GM18951 (cell line): Measurements from ENCODE around the gene TPM4.
"Not testable (repeated sequence)": the region's sequence is repeated elsewhere in the genome, so short reads cannot be mapped to it uniquely, and the experiment has no call there.

Experiments used
- POLR2A ChIP-seq: IDR thresholded peaks from 4 replicates; pipeline ENCODE4 v1.6.1; 2011; ENCODE audit warnings: mild to moderate bottlenecking; ENCODE audit not compliant: insufficient read length, insufficient read depth; ENCODE audit errors: extremely low read depth
- in situ Hi-C: fragments of 300-500 bp; cut with MboI; formaldehyde crosslinking; loops from one replicate; pipeline ENCODE4 v1.12.0; 2022; ENCODE audit warnings: low sequenced_read_pairs, mixed read lengths, inconsistent platforms; ENCODE audit not compliant: unreplicated experiment

TPM4 gene

GRCh38 chr19:16076154-16076957 is at the start of gene TPM4:
TSS of gene TPM4 (plus strand) at chr19:16076495. CDS start at chr19:16076566, 71 bp downstream.
- TF ChIP-seq POLR2A, result peak; percentile 85
- in situ Hi-C loops, result no loop called here

DNA sequence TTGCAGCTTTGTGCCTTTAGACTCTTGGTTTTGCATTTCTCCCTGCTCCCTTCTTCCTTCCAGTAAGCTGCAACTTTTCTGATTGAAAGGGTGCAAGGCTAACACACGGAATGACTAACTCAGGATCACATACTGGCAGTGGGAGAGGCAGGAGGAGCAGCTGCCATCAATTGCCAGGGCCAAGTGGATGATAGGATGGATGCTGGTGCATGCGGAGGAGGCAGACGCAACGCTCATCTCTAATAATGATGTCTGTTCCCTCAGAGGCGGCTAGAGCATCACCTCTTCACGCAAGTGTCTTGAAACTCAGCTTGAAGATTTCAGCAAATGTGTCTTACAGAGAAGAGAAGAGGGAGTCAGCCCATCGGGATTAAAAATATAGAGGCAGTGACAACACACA is 49.5 kb upstream of the TPM4 start:
- TF ChIP-seq POLR2A, result no peak
- in situ Hi-C loops, result no loop called here

GRCh38 chr19:16027528-16027927 is 48.8 kb upstream of the TPM4 start:
- TF ChIP-seq POLR2A, result no peak
- in situ Hi-C loops, result no loop called here

DNA sequence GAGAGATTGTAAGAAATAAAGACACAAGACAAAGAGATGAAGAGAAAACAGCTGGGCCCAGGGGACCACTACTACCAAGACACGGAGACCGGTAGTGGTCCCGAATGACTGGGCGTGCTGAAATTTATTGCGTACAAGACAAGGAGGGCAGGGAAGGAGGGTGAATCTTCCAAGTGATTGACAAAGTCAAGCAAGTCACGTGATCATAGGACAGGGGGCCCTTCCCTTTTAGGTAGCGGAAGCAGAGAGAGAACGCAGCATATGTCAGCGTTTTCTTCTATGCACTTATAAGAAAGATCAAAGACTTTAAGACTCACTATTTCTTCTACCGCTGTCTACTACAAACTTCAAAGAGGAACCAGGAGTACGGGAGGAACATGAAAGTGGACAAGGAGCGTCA is 46.1 kb upstream of the TPM4 start:
- in situ Hi-C loops, result not testable (repeated sequence)

GRCh38 chr19:16030964-16031871 is 45.1 kb upstream of the TPM4 start:
- no peak for TF ChIP-seq POLR2A
- in situ Hi-C loops, result no loop called here

- no peak for TF ChIP-seq POLR2A
- in situ Hi-C loops, result no loop called here
Observed at GRCh38 chr19:16031872-16032200, 44.5 kb upstream of the TPM4 start.

DNA sequence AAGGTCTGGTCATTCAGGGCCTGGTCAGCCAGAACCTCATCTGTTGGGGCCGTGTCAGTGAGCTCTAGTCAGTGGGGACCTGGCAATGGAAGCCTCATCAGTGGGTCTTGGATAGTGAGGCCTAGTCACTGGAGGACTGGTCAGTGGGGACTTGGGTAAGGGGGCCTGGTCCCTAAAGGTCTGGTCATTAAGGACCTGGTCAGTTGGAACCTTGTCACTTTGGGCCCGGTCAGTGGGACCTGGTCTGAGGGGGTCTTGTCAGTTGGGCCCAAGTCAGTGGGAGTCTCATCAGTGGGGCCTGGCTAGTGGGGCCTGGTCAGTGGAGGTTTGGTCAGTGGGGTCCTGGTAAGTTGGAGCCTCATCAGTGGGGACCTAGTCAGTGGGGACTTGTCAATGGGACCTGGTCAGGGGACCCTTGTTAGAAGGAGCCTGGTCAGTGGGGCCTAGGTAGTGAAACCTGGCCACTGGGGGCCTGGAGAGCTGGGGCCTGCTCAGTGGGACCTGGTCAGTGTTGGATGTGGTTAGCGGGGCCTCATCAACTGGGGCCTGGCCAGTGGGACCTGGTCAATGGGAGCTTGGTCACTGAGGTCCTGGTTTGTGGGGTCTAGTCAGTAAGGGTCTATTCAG is 43.7 kb upstream of the TPM4 start:
- in situ Hi-C loops, result no loop called here
- no peak for TF ChIP-seq POLR2A

DNA sequence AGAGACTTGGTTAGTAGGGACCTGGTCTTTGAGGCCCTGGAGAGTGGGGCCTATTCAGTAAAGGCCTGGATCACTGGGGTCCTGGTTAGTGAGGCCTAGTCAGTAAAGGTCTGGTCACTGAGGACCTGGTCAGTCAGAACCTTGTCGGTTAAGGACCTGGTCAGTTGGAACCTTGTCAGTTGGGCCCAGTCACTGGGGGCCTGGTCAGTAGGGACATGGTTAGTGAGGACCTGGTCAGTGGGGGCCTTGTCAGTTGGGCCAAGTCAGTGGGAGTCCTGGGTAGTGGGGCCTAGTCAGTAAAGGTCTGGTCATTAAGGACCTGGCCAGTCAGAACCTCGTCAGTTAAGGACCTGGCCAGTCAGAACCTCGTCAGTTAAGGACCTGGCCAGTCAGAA is 43.2 kb upstream of the TPM4 start:
- no peak for TF ChIP-seq POLR2A
- in situ Hi-C loops, result no loop called here

DNA sequence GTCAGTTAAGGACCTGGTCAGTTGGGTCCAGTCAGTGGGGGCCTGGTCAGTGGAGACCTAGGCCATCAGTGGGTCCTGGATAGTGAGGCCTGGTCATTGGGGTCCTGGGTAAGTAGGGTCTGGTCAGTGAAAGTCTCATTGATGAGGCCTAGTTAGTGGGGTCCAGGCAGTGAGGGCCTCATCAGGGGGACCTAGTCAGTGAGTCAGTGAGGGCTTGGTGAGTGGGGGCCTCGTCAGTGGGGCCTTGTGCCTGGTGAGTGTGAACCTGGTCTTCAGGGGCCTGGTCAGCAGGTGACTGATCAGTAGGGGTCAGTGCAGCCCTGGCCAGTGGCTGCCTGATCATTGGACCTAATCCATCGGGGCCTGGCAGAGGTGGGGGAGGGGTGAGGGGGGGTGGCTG is 42.6 kb upstream of the TPM4 start:
- in situ Hi-C loops, result no loop called here
- no peak for TF ChIP-seq POLR2A

GRCh38 chr19:16034180-16034579 is 42.1 kb upstream of the TPM4 start:
- in situ Hi-C loops, result no loop called here
- TF ChIP-seq POLR2A, result no peak

- TF ChIP-seq POLR2A, result no peak
- in situ Hi-C loops, result no loop called here
Observed at GRCh38 chr19:16034958-16035560, 41.2 kb upstream of the TPM4 start.

- TF ChIP-seq POLR2A, result no peak
- in situ Hi-C loops, result no loop called here
Observed at GRCh38 chr19:16035601-16036297, 40.5 kb upstream of the TPM4 start.
